Posterior cingulate gyrus (tissue), 11 donors: ENCODE data around the gene EIF2B4.
A peak's percentile ranks its signal among the peaks of the same experiment; 100 is the strongest.

Source experiments
- DNase-seq, 10 donors: peaks; one replicate each; pipeline versions ENCODE4 v3.0.0 to v3.0.0-alpha.2; 2020 to 2021; ENCODE audit warnings: mixed read lengths in 3 of 10
- intact Hi-C: fragments of 100-400 bp; cut with DNase I; formaldehyde crosslinking; loops from one replicate; pipeline ENCODE4 v1.15.1; 2023

Gene EIF2B4

GRCh38 chr2:27370026-27370815 lies at the start of gene EIF2B4, which contains the start of gene SNX17:
TSS of gene EIF2B4 (minus strand) at chr2:27370338. CDS start at chr2:27370314, 24 bp downstream.
TSS of gene SNX17 (plus strand) at chr2:27370616. CDS start at chr2:27370744, 128 bp downstream.
- peak; percentile 98 to 100 (median 100) for DNase-seq
- intact Hi-C loops, result loop anchor here (1.0 to 5.0 kb wide), 5 partner anchors 10 to 158 kb away; partner anchors contain the start of genes ATRAID, MPV17, PPM1G and SLC5A6

GRCh38 chr2:27416151-27416550 lies 46.0 kb upstream of the EIF2B4 start:
- intact Hi-C loops, result no loop called here

GRCh38 chr2:27412419-27413152 lies 42.4 kb upstream of the EIF2B4 start:
- intact Hi-C loops, result no loop called here
- DNase-seq, result no peak

More at GRCh38 chr2:27416151-27416550, 46.0 kb upstream of the EIF2B4 start:
- DNase-seq, result no peak

GRCh38 chr2:27409321-27410073 lies 39.4 kb upstream of the EIF2B4 start, which contains the start of gene PPM1G:
TSS of gene PPM1G (minus strand) at chr2:27409591. CDS start at chr2:27409422, 169 bp downstream.
- peak; percentile 93 to 100 (median 97) for DNase-seq
- intact Hi-C loops, result loop anchor here (1.0 to 2.0 kb wide), 3 partner anchors 19 to 39 kb away; partner anchors contain the start of genes EIF2B4, NRBP1, SNX17 and ZNF513

- intact Hi-C loops, result loop anchor here (1.0 to 2.0 kb wide), 3 partner anchors 20 to 38 kb away; partner anchors contain the start of genes EIF2B4, NRBP1, SNX17 and ZNF513
- DNase-seq, result no peak
Measured at GRCh38 chr2:27408601-27409320, 38.6 kb upstream of the EIF2B4 start.

- DNase-seq, result no peak
- intact Hi-C loops, result loop anchor here (2.0 kb wide), 1 partner anchor 27 kb away; the partner anchor contains the start of gene ZNF513
Measured at GRCh38 chr2:27407798-27408491, 37.8 kb upstream of the EIF2B4 start.

GRCh38 chr2:27400348-27401135 lies 30.4 kb upstream of the EIF2B4 start:
- no peak for DNase-seq
- intact Hi-C loops, result no loop called here

GRCh38 chr2:27398962-27399361 lies 28.8 kb upstream of the EIF2B4 start:
- intact Hi-C loops, result no loop called here

GRCh38 chr2:27393225-27393624 lies 23.1 kb upstream of the EIF2B4 start:
- intact Hi-C loops, result no loop called here
- peak in 1 of 10 donors; percentile 84 for DNase-seq

More at GRCh38 chr2:27398962-27399361, 28.8 kb upstream of the EIF2B4 start:
- no peak for DNase-seq

- no peak for DNase-seq
- intact Hi-C loops, result no loop called here
Measured at GRCh38 chr2:27390822-27391679, 20.9 kb upstream of the EIF2B4 start.

- intact Hi-C loops, result loop anchor here (2.0 to 5.0 kb wide), 2 partner anchors 27 to 46 kb away; partner anchors contain the start of genes NRBP1 and PPM1G
- DNase-seq, result no peak
Measured at GRCh38 chr2:27381577-27382181, 11.5 kb upstream of the EIF2B4 start.

GRCh38 chr2:27380626-27381545 lies 10.7 kb upstream of the EIF2B4 start, which contains the start of gene ZNF513:
TSS of gene ZNF513 (minus strand) at chr2:27380734. CDS start at chr2:27380526, 208 bp downstream.
- intact Hi-C loops, result loop anchor here (1.0 to 5.0 kb wide), 3 partner anchors 11 to 46 kb away; partner anchors contain the start of genes EIF2B4, NRBP1, PPM1G and SNX17
- DNase-seq, result peak; percentile 97 to 100 (median 98)

GRCh38 chr2:27379836-27380625 lies 9.9 kb upstream of the EIF2B4 start:
- DNase-seq, result peak; percentile 55 to 96 (median 72)
- intact Hi-C loops, result loop anchor here (1.0 to 5.0 kb wide), 3 partner anchors 10 to 47 kb away; partner anchors contain the start of genes EIF2B4, NRBP1, PPM1G and SNX17

GRCh38 chr2:27379383-27379835 lies 9.3 kb upstream of the EIF2B4 start:
- DNase-seq, result no peak
- intact Hi-C loops, result no loop called here
